Loucy (cell line): Measurements from ENCODE around the gene MCM10.

ENCODE experiments used
- H2AFZ ChIP-seq: fragments of 200-600 bp; sonication (generic); 2 replicates; pipeline ENCODE4 v1.6.0; 2016; ENCODE audit warnings: antibody characterized with exemption, mild to moderate bottlenecking, low read length, moderate library complexity
- H3F3A ChIP-seq: fragments of 200-600 bp; 2 replicates; pipeline ENCODE4 v1.6.0; 2016; ENCODE audit warnings: antibody characterized with exemption, low read depth, mild to moderate bottlenecking
- H3K27me3 ChIP-seq: fragments of 200-600 bp; sonication (generic); 2 replicates; pipeline ENCODE4 v1.6.1; 2014; ENCODE audit warnings: low read length, mild to moderate bottlenecking; ENCODE audit not compliant: insufficient read depth, poor library complexity, severe bottlenecking
- H3K36me3 ChIP-seq: fragments of 200-600 bp; sonication (generic); 2 replicates; pipeline ENCODE4 v1.6.1; 2016; ENCODE audit warnings: low read length; ENCODE audit not compliant: insufficient read depth
- H3K4me1 ChIP-seq: fragments of 200-600 bp; sonication (generic); 2 replicates; pipeline ENCODE4 v1.5.1; 2014; ENCODE audit warnings: low read length, mild to moderate bottlenecking; ENCODE audit not compliant: insufficient read depth, poor library complexity, severe bottlenecking
- H3K4me2 ChIP-seq: fragments of 200-600 bp; sonication (generic); 2 replicates; pipeline ENCODE4 v1.6.0; 2014; ENCODE audit warnings: antibody characterized with exemption, low read length, low read depth, mild to moderate bottlenecking; ENCODE audit not compliant: poor library complexity, severe bottlenecking
- H3K4me3 ChIP-seq: fragments of 200-600 bp; sonication (generic); 2 replicates; pipeline ENCODE4 v1.5.1; 2014; ENCODE audit warnings: low read length, mild to moderate bottlenecking, mixed read lengths; ENCODE audit not compliant: poor library complexity, severe bottlenecking
- H3K79me2 ChIP-seq: fragments of 200-600 bp; sonication (generic); 2 replicates; pipeline ENCODE4 v1.6.1; 2014; ENCODE audit warnings: low read length; ENCODE audit not compliant: insufficient read depth
- H3K9ac ChIP-seq: fragments of 200-600 bp; sonication (generic); 2 replicates; pipeline ENCODE4 v1.6.0; 2014; ENCODE audit warnings: mild to moderate bottlenecking, low read depth, low read length, moderate library complexity; ENCODE audit not compliant: poor library complexity, severe bottlenecking
- H3K9me2 ChIP-seq: fragments of 200-600 bp; sonication (generic); replicated peaks from 2 replicates; pipeline ENCODE4 v1.6.1; 2016; ENCODE audit warnings: low read depth, low read length, mixed read lengths
- H3K9me3 ChIP-seq: fragments of 200-600 bp; sonication (generic); 2 replicates; pipeline ENCODE4 v1.6.1; 2014; ENCODE audit warnings: mild to moderate bottlenecking, antibody characterized with exemption, low read length, low read depth; ENCODE audit not compliant: insufficient read depth
- H4K20me1 ChIP-seq: fragments of 200-600 bp; sonication (generic); 2 replicates; pipeline ENCODE4 v1.6.0; 2014; ENCODE audit warnings: antibody characterized with exemption, low read length, mild to moderate bottlenecking; ENCODE audit not compliant: insufficient read depth, poor library complexity, severe bottlenecking
- CTCF ChIP-seq: fragments of 200-600 bp; sonication (generic); conservative IDR thresholded peaks from 2 replicates; pipeline ENCODE4 v1.5.1; 2014; ENCODE audit warnings: mild to moderate bottlenecking, antibody characterized with exemption, low read length
- EZH2phosphoT487 ChIP-seq: fragments of 200-600 bp; IDR thresholded peaks from 2 replicates; pipeline ENCODE4 v1.6.1; 2018; ENCODE audit warnings: antibody characterized with exemption, mild to moderate bottlenecking, moderate library complexity, borderline replicate concordance

MCM10 gene

GRCh38 chr10:13173616-13174015 lies 12.3 kb downstream of the MCM10 start:
- Histone ChIP-seq H3K4me3 (no peak overlapping the region), H3K9me2 (no peaks in the 10 kb centered on the region), H4K20me1 (peaks cover 8% of the 10 kb centered on the region), H3K27me3 (no peaks in the 10 kb centered on the region), H3K79me2 (peaks cover 15% of the 10 kb centered on the region; the same call in 1 of the 2 replicates), H2AFZ (no peak overlapping the region), H3K9ac (no peak overlapping the region), H3K4me2 (no peak overlapping the region), H3K9me3 (no peaks in the 10 kb centered on the region), H3K4me1 (no peaks in the 10 kb centered on the region), H3F3A (no peaks in the 10 kb centered on the region), H3K36me3 (peaks cover 80% of the 10 kb centered on the region)
- TF ChIP-seq EZH2phosphoT487, result no peak
- TF ChIP-seq CTCF, result no peak

- Histone ChIP-seq H4K20me1 (no peaks in the 10 kb centered on the region), H3K4me1 (no peaks in the 10 kb centered on the region), H3K4me2 (no peak overlapping the region), H3K9ac (no peak overlapping the region), H2AFZ (no peak overlapping the region), H3K36me3 (peaks cover 90% of the 10 kb centered on the region), H3F3A (no peaks in the 10 kb centered on the region), H3K9me2 (no peaks in the 10 kb centered on the region), H3K9me3 (no peaks in the 10 kb centered on the region), H3K27me3 (no peaks in the 10 kb centered on the region), H3K79me2 (0 out of 2 replicates have a peak, but pooled peaks cover 3% of the 10 kb centered on the region), H3K4me3 (no peak overlapping the region)
- TF ChIP-seq CTCF, result no peak
- no peak for TF ChIP-seq EZH2phosphoT487
These were observed 19.4 kb downstream of the MCM10 start for GRCh38 chr10:13180788-13181187.

GRCh38 chr10:13182424-13182823 lies 21.1 kb downstream of the MCM10 start:
- Histone ChIP-seq H4K20me1 (no peaks in the 10 kb centered on the region), H3K4me2 (no peak overlapping the region), H3K36me3 (peaks cover 92% of the 10 kb centered on the region)

More at GRCh38 chr10:13182424-13182823, 21.1 kb downstream of the MCM10 start:
- Histone ChIP-seq H3K9me2 (no peaks in the 10 kb centered on the region), H3F3A (no peaks in the 10 kb centered on the region), H3K4me3 (no peak overlapping the region), H2AFZ (no peak overlapping the region), H3K4me1 (no peaks in the 10 kb centered on the region), H3K27me3 (no peaks in the 10 kb centered on the region), H3K79me2 (0 out of 2 replicates have a peak, but pooled peaks cover 3% of the 10 kb centered on the region), H3K9ac (no peak overlapping the region), H3K9me3 (no peaks in the 10 kb centered on the region)
- no peak for TF ChIP-seq CTCF
- no peak for TF ChIP-seq EZH2phosphoT487
